GM10248 (cell line): ENCODE data around the gene TMEM229B.

ENCODE experiments used
- CTCF ChIA-PET: fragments of 300-600 bp; sonication (Branson Sonifier 250); formaldehyde crosslinking; extraction: SDS; loops from one replicate; lab custom pipeline; 2021; ENCODE audit warnings: antibody characterized with exemption; lab: Yijun Ruan, JAX
- POLR2A ChIA-PET: fragments of 350-650 bp; sonication (Branson Sonifier 250); formaldehyde crosslinking; extraction: SDS; loops from one replicate; lab custom pipeline; 2020; ENCODE audit warnings: antibody characterized with exemption; lab: Yijun Ruan, JAX
- DNase-seq: peaks from one replicate; pipeline ENCODE4 v3.0.0; 2012; ENCODE audit errors: extremely low spot score
- TF ChIP-seq, protein P1 (sequence below): IDR thresholded peaks from 2 replicates; pipeline ENCODE4 v1.5.1; 2012; ENCODE audit warnings: mild to moderate bottlenecking, low read depth; ENCODE audit errors: extremely low read depth, missing control alignments, control extremely low read depth

Gene TMEM229B

DNA sequence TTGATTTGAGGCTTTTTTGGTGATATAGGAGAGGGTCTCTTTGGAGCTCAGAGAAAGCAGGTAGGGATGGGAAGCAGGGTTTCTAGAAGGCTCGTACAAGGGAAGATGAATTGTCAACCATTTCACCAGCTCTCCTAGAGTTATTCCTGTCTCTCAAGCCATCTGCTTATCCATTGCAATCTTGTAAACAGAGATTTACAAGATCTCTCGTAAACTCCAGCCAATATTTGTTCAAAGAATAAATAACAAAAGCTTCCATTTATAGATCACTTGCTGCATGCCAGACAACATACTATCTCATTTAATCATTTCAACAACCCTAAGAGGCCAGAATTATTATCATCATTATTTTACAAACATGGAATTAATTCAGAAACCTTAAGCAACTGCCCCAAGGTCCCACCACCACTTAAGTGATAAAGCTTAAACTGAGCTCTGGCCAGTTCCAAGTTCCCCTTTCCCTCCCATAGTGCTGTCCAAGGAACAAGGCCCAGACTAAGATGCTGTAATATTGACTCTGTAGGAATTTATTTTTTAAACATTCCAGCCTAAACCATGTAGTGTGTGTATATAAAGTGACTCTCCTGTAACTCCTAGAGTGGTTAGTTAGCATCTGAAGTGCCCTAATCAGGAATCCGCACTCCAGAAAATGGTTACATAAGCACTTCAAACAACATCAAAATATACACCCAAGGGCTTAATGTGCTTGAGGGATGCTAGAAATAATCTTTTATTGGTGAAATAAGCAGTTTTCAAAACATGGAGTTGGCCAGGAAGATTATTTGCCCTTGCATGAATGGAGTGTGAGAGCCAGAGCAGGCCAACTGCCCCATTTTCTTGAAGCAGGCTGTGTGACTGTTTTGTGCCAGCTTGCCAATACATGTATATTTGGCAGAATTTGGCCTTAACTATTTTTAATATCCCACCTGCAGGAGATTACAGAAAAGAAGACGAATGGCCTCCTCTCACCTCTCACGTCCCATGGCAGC, 41.7 kb upstream of the TMEM229B start:
- DNase-seq, result no peak
- TF ChIP-seq, protein P1, sequence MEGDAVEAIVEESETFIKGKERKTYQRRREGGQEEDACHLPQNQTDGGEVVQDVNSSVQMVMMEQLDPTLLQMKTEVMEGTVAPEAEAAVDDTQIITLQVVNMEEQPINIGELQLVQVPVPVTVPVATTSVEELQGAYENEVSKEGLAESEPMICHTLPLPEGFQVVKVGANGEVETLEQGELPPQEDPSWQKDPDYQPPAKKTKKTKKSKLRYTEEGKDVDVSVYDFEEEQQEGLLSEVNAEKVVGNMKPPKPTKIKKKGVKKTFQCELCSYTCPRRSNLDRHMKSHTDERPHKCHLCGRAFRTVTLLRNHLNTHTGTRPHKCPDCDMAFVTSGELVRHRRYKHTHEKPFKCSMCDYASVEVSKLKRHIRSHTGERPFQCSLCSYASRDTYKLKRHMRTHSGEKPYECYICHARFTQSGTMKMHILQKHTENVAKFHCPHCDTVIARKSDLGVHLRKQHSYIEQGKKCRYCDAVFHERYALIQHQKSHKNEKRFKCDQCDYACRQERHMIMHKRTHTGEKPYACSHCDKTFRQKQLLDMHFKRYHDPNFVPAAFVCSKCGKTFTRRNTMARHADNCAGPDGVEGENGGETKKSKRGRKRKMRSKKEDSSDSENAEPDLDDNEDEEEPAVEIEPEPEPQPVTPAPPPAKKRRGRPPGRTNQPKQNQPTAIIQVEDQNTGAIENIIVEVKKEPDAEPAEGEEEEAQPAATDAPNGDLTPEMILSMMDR, result no peak
- CTCF ChIA-PET, result interaction anchor here (0.8 to 4.3 kb wide), 6 partner anchors 8 to 174 kb away, joined by 3 to 31 read pairs (median 4); no protein-coding TSS in a partner anchor
- POLR2A ChIA-PET, result no interaction called here

- POLR2A ChIA-PET, result no interaction called here
- DNase-seq, result no peak
Measured at GRCh38 chr14:67528276-67528675, 39.8 kb upstream of the TMEM229B start.

DNA sequence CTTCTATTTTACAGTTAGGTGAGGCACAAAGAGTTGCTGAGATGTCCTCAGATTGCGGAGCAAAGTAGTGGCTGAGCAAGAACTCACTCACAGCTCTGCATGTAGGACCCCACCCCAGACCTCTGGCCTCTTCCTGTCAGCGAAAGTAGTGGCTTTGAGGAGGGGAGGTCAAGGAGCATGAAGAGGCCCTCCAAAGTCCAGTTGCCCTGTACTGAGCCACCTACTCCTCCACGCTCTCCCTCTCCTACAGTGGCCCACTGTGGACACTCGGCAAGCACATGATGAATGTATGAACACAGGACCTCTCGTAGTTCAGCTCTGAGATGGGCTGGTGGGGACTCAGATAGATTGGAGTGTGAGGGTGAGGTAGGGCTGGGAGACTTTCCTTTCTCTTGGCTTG, 39.2 kb upstream of the TMEM229B start:
- TF ChIP-seq, protein P1, result no peak
- POLR2A ChIA-PET, result no interaction called here
- no peak for DNase-seq
- CTCF ChIA-PET, result interaction anchor here (1.0 to 5.0 kb wide), 9 partner anchors 8 to 176 kb away, joined by 3 to 38 read pairs (median 10); no protein-coding TSS in a partner anchor

More at GRCh38 chr14:67528276-67528675, 39.8 kb upstream of the TMEM229B start:
- CTCF ChIA-PET, result interaction anchor here (1.8 to 5.0 kb wide), 6 partner anchors 10 to 176 kb away, joined by 6 to 38 read pairs (median 20); no protein-coding TSS in a partner anchor
- TF ChIP-seq, protein P1, result no peak

GRCh38 chr14:67526676-67527459, 38.3 kb upstream of the TMEM229B start:
- ChIA-PET POLR2A (no interaction called here), CTCF (interaction anchor here (0.6 to 5.0 kb wide), 36 partner anchors 9 to 186 kb away, joined by 3 to 38 read pairs (median 4); no protein-coding TSS in a partner anchor)
- TF ChIP-seq, protein P1, result peak; percentile 53
- DNase-seq, result peak; percentile 53

GRCh38 chr14:67526181-67526580, 37.7 kb upstream of the TMEM229B start:
- ChIA-PET POLR2A (no interaction called here), CTCF (interaction anchor here (0.8 to 5.0 kb wide), 25 partner anchors 9 to 178 kb away, joined by 3 to 38 read pairs (median 5); no protein-coding TSS in a partner anchor)
- TF ChIP-seq, protein P1, result no peak
- no peak for DNase-seq

GRCh38 chr14:67525389-67525788, 36.9 kb upstream of the TMEM229B start:
- TF ChIP-seq, protein P1, result no peak
- DNase-seq, result no peak
- POLR2A ChIA-PET, result no interaction called here
- CTCF ChIA-PET, result interaction anchor here (1.0 to 5.0 kb wide), 13 partner anchors 8 to 179 kb away, joined by 3 to 38 read pairs (median 6); no protein-coding TSS in a partner anchor
